Tibial artery (tissue), 4 donors: Measurements from ENCODE around the gene CST11.

Experiments
- DNase-seq, 2 donors: peaks; one replicate each; pipeline ENCODE4 v3.0.0-alpha.2; 2019
- H3K27ac ChIP-seq, 2 donors: fragments of 200-600 bp; sonication (generic) in 1 of 2; 1 replicate in 1 of 2; 2 replicates in 1 of 2; pipeline ENCODE4 v1.5.1; 2018 to 2019; ENCODE audit warnings: mild to moderate bottlenecking in 1 of 2
- H3K27me3 ChIP-seq, 2 donors: fragments of 200-600 bp; sonication (generic) in 1 of 2; one replicate each; pipeline versions ENCODE4 v1.5.1 to v1.6.0; 2016 to 2019
- H3K36me3 ChIP-seq, 3 donors: fragments of 200-600 bp; sonication (generic) in 2 of 3; one replicate each; pipeline ENCODE4 v1.5.1; 2016 to 2019; ENCODE audit warnings: mild to moderate bottlenecking in 2 of 3
- H3K4me1 ChIP-seq, 4 donors: fragments of 200-600 bp; sonication (generic) in 2 of 4; 1 replicate in 3 of 4; 2 replicates in 1 of 4; pipeline ENCODE4 v1.5.1; 2016 to 2019
- H3K4me3 ChIP-seq, 2 donors: fragments of 200-600 bp; sonication (generic) in 1 of 2; 1 replicate in 1 of 2; 2 replicates in 1 of 2; pipeline ENCODE4 v1.5.1; 2018 to 2019; ENCODE audit warnings: mild to moderate bottlenecking in 2 of 2
- H3K9me3 ChIP-seq, 3 donors: fragments of 200-600 bp; sonication (generic) in 1 of 3; one replicate each; pipeline ENCODE4 v1.5.1; 2016 to 2019
- CTCF ChIP-seq, 2 experiments: fragments of 200-600 bp in 1 of 2; fragments of 450-650 bp in 1 of 2; IDR thresholded peaks; one replicate each; pipeline ENCODE4 v1.5.1; 2017 to 2019; ENCODE audit warnings: antibody characterized with exemption in 2 of 2, mild to moderate bottlenecking in 1 of 2, moderate library complexity in 1 of 2
- intact Hi-C: fragments of 100-400 bp; cut with DNase I; formaldehyde crosslinking; loops from one replicate; pipeline ENCODE4 v1.15.0; 2023; ENCODE audit warnings: low total_unique reads

Gene CST11

GRCh38 chr20:23453549-23454543, 1.2 kb upstream of the CST11 start:
- H3K4me1 ChIP-seq: no peaks in the 10 kb centered on the region
- intact Hi-C loops: no loop called here
- H3K36me3 ChIP-seq: no peaks in the 10 kb centered on the region
- no peak for DNase-seq
- peaks cover 0 to 4% (median 0%) of the 10 kb centered on the region in 3 donors for H3K9me3 ChIP-seq
- TF ChIP-seq CTCF (IDR thresholded peaks at IDR 0.05): no peak
- peaks cover 0 to 27% of the 10 kb centered on the region in 2 donors for H3K27me3 ChIP-seq
- no peak overlapping the region for H3K4me3 ChIP-seq
- no peak overlapping the region for H3K27ac ChIP-seq

GRCh38 chr20:23451956-23452487, 654 bp downstream of the CST11 start:
- intact Hi-C loops: no loop called here
- Histone ChIP-seq H3K27ac (no peak overlapping the region), H3K9me3 (peaks cover 0 to 4% (median 0%) of the 10 kb centered on the region in 3 donors), H3K27me3 (peaks cover 0 to 27% of the 10 kb centered on the region in 2 donors), H3K4me1 (no peaks in the 10 kb centered on the region), H3K4me3 (no peak overlapping the region), H3K36me3 (no peaks in the 10 kb centered on the region)
- no peak for DNase-seq
- TF ChIP-seq CTCF (IDR thresholded peaks at IDR 0.05): no peak

DNA sequence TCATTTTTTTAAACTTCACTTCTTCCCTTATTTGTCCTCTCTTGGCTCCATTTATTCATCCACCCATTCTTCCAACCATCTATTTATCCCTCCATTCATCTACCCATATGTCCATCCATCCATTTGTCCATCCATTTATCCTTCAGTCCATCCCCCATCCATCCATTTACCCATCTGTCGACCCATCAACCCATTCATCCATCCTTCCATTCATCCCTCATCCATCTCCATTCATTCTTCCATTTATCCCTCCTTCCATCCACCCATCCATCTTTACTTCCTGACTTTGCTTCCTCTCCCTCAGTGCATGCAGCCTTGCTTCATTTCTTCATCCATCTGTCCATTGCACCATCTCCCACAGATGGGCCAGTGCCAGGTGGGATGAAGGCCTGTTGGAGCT, 1.8 kb downstream of the CST11 start:
- Histone ChIP-seq H3K9me3 (peaks cover 0 to 4% (median 0%) of the 10 kb centered on the region in 3 donors), H3K27me3 (peaks cover 0 to 27% of the 10 kb centered on the region in 2 donors), H3K36me3 (no peaks in the 10 kb centered on the region), H3K4me3 (no peak overlapping the region), H3K4me1 (no peaks in the 10 kb centered on the region), H3K27ac (no peak overlapping the region)
- DNase-seq: no peak
- intact Hi-C loops: no loop called here
- TF ChIP-seq CTCF (IDR thresholded peaks at IDR 0.05): no peak

DNA sequence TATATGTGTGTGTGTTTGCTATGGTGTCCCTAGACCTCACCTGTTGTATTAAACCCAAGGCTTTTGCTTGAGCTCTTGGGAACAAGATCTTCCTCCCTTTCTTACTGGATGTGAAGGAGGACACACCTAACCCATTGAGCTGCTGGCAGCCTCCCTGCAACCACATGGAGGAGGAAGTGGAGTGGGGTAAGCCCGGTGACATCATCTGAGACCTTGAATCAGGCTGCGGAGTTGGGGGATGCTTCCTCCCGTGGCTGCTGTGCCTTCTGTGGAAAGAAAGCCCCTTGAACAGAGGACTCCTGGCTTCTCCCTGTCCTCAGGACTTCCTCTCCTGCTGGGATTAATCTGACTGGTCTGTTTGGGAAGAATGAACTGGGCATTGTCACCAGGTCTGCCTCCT, 3.3 kb downstream of the CST11 start:
- no peak for DNase-seq
- peaks cover 0 to 17% of the 10 kb centered on the region in 2 donors for H3K27me3 ChIP-seq
- intact Hi-C loops: loop anchor here (10.0 kb wide), 1 partner anchor 155 kb away; the partner anchor contains the start of gene CST9
- no peaks in the 10 kb centered on the region for H3K9me3 ChIP-seq
- H3K4me1 ChIP-seq: no peaks in the 10 kb centered on the region
- no peaks in the 10 kb centered on the region for H3K36me3 ChIP-seq
- no peak overlapping the region for H3K4me3 ChIP-seq
- TF ChIP-seq CTCF (IDR thresholded peaks at IDR 0.05): no peak
- H3K27ac ChIP-seq: no peak overlapping the region

GRCh38 chr20:23448167-23448566, 4.5 kb downstream of the CST11 start:
- DNase-seq: no peak
- Histone ChIP-seq H3K27ac (no peak overlapping the region), H3K9me3 (no peaks in the 10 kb centered on the region), H3K4me3 (no peak overlapping the region), H3K36me3 (no peaks in the 10 kb centered on the region), H3K27me3 (peaks cover 0 to 10% of the 10 kb centered on the region in 2 donors), H3K4me1 (no peaks in the 10 kb centered on the region)
- no peak for TF ChIP-seq CTCF (IDR thresholded peaks at IDR 0.05)
- intact Hi-C loops: loop anchor here (10.0 kb wide), 1 partner anchor 157 kb away; the partner anchor contains the start of gene CST9
